ENCODE measurements around the gene KRR1.

GRCh38 chr12:75446857-75447256 is 64.6 kb downstream of the KRR1 start:
- TF ChIP-seq POLR2AphosphoS5 (IDR thresholded peaks at IDR 0.05) (no peak), POLR2A (IDR thresholded peaks at IDR 0.05) (no peak)
